Karpas-422 (cell line): Measurements from ENCODE around the gene RUNX1. TPM values are rescaled to one million over a fixed set of nuclear protein-coding genes. Genes with fewer than 3 reads are reported as not detected.

Experiments
- DNase-seq: peaks from one replicate; pipeline ENCODE4 v3.0.0-alpha.2; 2015
- H2AFZ ChIP-seq: fragments of 200-600 bp; sonication (generic); 2 replicates; pipeline ENCODE4 v1.6.1; 2014; ENCODE audit warnings: antibody characterized with exemption, low read length, mixed read lengths
- H3K27ac ChIP-seq: fragments of 200-600 bp; sonication (generic); 2 replicates; pipeline ENCODE4 v1.5.1; 2014; ENCODE audit warnings: mild to moderate bottlenecking, low read length, moderate library complexity
- H3K27me3 ChIP-seq: fragments of 200-600 bp; sonication (generic); 2 replicates; pipeline ENCODE4 v1.6.1; 2014; ENCODE audit warnings: low read length, mixed read lengths
- H3K36me3 ChIP-seq: fragments of 200-600 bp; sonication (generic); 2 replicates; pipeline ENCODE4 v1.6.1; 2014; ENCODE audit warnings: low read length, mixed read lengths; ENCODE audit not compliant: insufficient read depth
- H3K4me1 ChIP-seq: fragments of 200-600 bp; sonication (generic); 2 replicates; pipeline ENCODE4 v1.6.1; 2014; ENCODE audit warnings: mild to moderate bottlenecking, low read length, mixed read lengths
- H3K4me2 ChIP-seq: fragments of 200-600 bp; sonication (generic); 2 replicates; pipeline ENCODE4 v1.6.1; 2014; ENCODE audit warnings: low read length, low read depth, mild to moderate bottlenecking; ENCODE audit not compliant: poor library complexity, severe bottlenecking
- H3K4me3 ChIP-seq: fragments of 200-600 bp; sonication (generic); 2 replicates; pipeline ENCODE4 v1.5.1; 2014; ENCODE audit warnings: mild to moderate bottlenecking, antibody characterized with exemption, low read length, mixed read lengths
- H3K79me2 ChIP-seq: fragments of 200-600 bp; sonication (generic); 2 replicates; pipeline ENCODE4 v1.6.1; 2014; ENCODE audit warnings: mild to moderate bottlenecking, low read length, mixed read lengths
- H3K9ac ChIP-seq: fragments of 200-600 bp; sonication (generic); 2 replicates; pipeline ENCODE4 v1.6.0; 2014; ENCODE audit warnings: low read length
- H3K9me2 ChIP-seq: fragments of 200-600 bp; sonication (generic), shearing (Covaris generic); replicated peaks from 2 replicates; pipeline ENCODE4 v1.6.0; 2014; ENCODE audit warnings: mild to moderate bottlenecking, low read length, moderate library complexity; ENCODE audit not compliant: insufficient read depth
- H3K9me3 ChIP-seq: fragments of 300-700, 200-600 bp; sonication (generic); 2 replicates; pipeline ENCODE4 v1.6.1; 2014; ENCODE audit warnings: low read length, mixed read lengths
- H4K20me1 ChIP-seq: fragments of 200-600 bp; sonication (generic); 2 replicates; pipeline ENCODE4 v1.6.1; 2014; ENCODE audit warnings: mild to moderate bottlenecking, antibody characterized with exemption, low read length, low read depth; ENCODE audit not compliant: insufficient read depth
- total RNA-seq: library from RNA; depleted of rRNA; stranded (reverse); fragments of >200 nt; shearing (Covaris generic); gene quantifications from 2 replicates; pipeline ENCODE4 v1.2.3, GENCODE V29; 2014; ENCODE audit warnings: low replicate concordance

Gene RUNX1
- total RNA-seq, 1 experiment from 2014 or later = 20.5 TPM

DNA sequence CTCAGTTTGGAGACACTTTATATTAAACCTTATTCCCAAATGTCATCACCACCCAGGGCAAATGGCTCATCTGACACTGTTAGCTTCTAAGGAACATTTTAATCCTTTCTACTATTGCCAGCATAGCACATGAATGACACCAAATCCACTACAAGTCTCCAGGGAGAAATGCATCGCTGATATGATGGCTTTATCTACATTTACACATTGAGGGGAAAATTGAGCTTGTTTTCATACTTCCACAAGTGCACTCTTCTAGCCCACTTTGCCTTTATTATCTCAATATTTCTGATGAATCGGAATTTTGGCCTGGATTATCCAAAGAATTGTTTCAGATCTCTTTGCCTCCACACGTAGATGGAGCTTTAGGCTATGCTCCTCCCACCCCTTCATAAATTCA, 75.4 kb downstream of the RUNX1 start:
- Histone ChIP-seq H3K9me3 (no peaks in the 10 kb centered on the region), H3K4me1 (peaks cover 37% of the 10 kb centered on the region), H3K9me2 (no peaks in the 10 kb centered on the region), H3K4me3 (peak overlapping the region; percentile 45; the same call in 1 of the 2 replicates), H3K79me2 (peaks cover 23% of the 10 kb centered on the region), H2AFZ (no peak overlapping the region), H3K27ac (peak overlapping the region; percentile 61), H3K27me3 (no peaks in the 10 kb centered on the region), H4K20me1 (peaks cover 25% of the 10 kb centered on the region; the same call in 1 of the 2 replicates), H3K36me3 (no peaks in the 10 kb centered on the region), H3K9ac (peak overlapping the region; percentile 1; the same call in 1 of the 2 replicates), H3K4me2 (peak overlapping the region; percentile 72)
- DNase-seq = no peak

DNA sequence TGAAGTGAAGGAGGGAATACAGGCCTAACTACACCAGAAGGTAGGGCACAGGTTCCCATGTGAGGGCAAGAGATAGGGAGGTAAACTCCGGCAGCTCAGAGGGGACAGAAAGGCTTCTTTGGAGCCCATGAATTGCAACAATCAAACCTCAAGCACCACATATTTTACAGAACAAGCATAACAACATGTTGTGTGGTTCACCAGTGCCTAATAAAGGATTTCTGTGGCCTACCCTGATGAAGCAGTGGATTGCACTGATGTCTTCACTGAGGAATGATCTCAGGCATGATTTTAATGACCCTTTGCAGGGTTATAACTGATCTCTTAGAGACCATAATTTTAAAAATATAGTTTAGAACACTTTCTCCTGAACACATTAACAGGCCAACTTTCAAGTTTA, 77.4 kb downstream of the RUNX1 start:
- H4K20me1 ChIP-seq = peaks cover 21% of the 10 kb centered on the region; the same call in 1 of the 2 replicates
- H3K9me3 ChIP-seq = no peaks in the 10 kb centered on the region
- no peaks in the 10 kb centered on the region for H3K9me2 ChIP-seq
- no peak overlapping the region for H3K4me2 ChIP-seq
- H2AFZ ChIP-seq = no peak overlapping the region
- H3K27ac ChIP-seq = no peak overlapping the region
- no peaks in the 10 kb centered on the region for H3K36me3 ChIP-seq
- H3K27me3 ChIP-seq = no peaks in the 10 kb centered on the region
- peaks cover 19% of the 10 kb centered on the region for H3K79me2 ChIP-seq
- no peak for DNase-seq
- no peak overlapping the region for H3K4me3 ChIP-seq
- H3K4me1 ChIP-seq = peaks cover 35% of the 10 kb centered on the region
- no peak overlapping the region for H3K9ac ChIP-seq

DNA sequence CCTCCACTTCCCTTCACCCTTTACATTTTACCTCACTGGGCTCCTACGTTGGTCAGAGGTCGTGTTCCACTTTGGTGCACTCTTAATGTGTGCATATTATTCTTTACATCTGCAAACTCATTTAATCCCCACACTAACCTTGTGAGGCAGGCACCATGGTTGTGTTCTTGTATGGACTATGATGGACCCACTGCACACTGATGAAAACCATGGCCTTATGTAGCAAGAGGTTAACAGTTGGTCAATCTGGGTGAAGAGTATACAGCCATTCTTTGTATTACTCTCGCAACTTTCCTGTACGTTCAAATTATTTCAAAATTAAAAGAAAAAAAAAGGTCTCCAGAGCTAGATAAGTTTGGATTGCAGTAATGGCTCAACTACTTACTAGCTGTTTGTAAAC, 78.5 kb downstream of the RUNX1 start:
- Histone ChIP-seq H3K9me2 (no peaks in the 10 kb centered on the region), H3K4me2 (no peak overlapping the region), H3K27me3 (no peaks in the 10 kb centered on the region), H2AFZ (no peak overlapping the region), H3K79me2 (peaks cover 19% of the 10 kb centered on the region), H3K4me1 (peaks cover 24% of the 10 kb centered on the region), H3K9me3 (no peaks in the 10 kb centered on the region), H4K20me1 (peaks cover 21% of the 10 kb centered on the region; the same call in 1 of the 2 replicates), H3K27ac (no peak overlapping the region), H3K36me3 (no peaks in the 10 kb centered on the region), H3K9ac (no peak overlapping the region), H3K4me3 (no peak overlapping the region)
- DNase-seq = no peak

DNA sequence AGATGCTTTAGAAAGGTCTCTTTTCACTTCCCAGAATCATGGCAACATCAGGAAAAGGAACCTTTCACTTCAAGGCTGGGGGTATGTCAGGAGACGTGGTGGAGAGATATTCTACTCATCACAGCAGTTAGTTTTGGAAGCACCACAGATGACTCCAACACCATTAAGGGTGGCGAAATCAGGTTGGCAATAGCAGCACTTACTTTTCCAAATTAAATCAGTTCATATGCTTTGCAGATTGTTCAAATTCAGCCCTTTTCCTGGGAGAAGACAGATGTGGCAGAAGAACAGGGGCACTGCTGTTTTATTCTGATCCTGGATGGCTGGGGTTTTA, 79.0 kb downstream of the RUNX1 start:
- H3K9me2 ChIP-seq = no peaks in the 10 kb centered on the region
- no peak overlapping the region for H3K27ac ChIP-seq
- no peak overlapping the region for H2AFZ ChIP-seq
- no peak for DNase-seq
- H3K27me3 ChIP-seq = no peaks in the 10 kb centered on the region
- no peaks in the 10 kb centered on the region for H3K36me3 ChIP-seq
- H3K4me3 ChIP-seq = no peak overlapping the region
- H3K9ac ChIP-seq = no peak overlapping the region
- H3K4me2 ChIP-seq = no peak overlapping the region
- H4K20me1 ChIP-seq = peaks cover 21% of the 10 kb centered on the region; the same call in 1 of the 2 replicates
- H3K79me2 ChIP-seq = peaks cover 19% of the 10 kb centered on the region
- no peaks in the 10 kb centered on the region for H3K9me3 ChIP-seq
- peaks cover 20% of the 10 kb centered on the region for H3K4me1 ChIP-seq

DNA sequence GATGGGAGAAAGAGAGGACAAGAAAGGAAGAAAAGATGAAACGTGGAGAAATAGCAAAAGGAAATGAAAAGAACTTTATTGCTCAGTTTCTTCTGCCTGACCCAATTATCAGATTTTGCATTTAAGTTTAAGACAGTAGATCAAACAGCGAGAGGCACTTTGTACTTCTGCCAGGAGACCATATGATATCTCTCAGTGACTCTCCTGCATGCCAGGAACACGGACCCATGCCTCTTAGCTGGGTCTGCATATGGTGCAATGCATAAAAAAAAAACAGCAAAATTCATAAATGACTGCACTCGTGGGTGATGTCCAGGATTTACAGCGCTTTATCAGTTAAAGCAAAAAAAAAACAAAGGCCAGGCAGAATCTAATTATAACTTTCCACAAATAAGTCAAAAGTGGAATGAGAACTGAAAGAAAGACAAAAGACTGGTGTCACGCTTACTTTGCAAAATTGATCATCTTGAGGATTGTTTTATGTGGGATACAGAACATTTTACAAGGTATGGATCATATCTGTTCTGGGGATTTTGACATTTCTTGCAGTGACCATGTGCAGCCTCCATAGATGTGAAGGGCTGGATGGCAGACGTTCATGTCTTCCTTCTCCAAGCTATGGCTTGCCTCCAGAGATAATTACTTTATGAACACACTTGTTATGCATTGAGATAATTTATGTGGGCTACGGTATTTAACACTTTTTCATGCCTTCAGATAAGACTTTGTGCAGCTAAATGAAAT, 79.5 kb downstream of the RUNX1 start:
- Histone ChIP-seq H3K27me3 (no peaks in the 10 kb centered on the region), H3K9ac (no peak overlapping the region), H3K36me3 (no peaks in the 10 kb centered on the region), H3K9me3 (no peaks in the 10 kb centered on the region), H3K27ac (no peak overlapping the region), H3K4me1 (peaks cover 15% of the 10 kb centered on the region), H3K4me2 (no peak overlapping the region), H2AFZ (no peak overlapping the region), H3K9me2 (no peaks in the 10 kb centered on the region), H3K4me3 (no peak overlapping the region), H4K20me1 (peaks cover 20% of the 10 kb centered on the region; the same call in 1 of the 2 replicates), H3K79me2 (peaks cover 19% of the 10 kb centered on the region)
- DNase-seq = no peak

DNA sequence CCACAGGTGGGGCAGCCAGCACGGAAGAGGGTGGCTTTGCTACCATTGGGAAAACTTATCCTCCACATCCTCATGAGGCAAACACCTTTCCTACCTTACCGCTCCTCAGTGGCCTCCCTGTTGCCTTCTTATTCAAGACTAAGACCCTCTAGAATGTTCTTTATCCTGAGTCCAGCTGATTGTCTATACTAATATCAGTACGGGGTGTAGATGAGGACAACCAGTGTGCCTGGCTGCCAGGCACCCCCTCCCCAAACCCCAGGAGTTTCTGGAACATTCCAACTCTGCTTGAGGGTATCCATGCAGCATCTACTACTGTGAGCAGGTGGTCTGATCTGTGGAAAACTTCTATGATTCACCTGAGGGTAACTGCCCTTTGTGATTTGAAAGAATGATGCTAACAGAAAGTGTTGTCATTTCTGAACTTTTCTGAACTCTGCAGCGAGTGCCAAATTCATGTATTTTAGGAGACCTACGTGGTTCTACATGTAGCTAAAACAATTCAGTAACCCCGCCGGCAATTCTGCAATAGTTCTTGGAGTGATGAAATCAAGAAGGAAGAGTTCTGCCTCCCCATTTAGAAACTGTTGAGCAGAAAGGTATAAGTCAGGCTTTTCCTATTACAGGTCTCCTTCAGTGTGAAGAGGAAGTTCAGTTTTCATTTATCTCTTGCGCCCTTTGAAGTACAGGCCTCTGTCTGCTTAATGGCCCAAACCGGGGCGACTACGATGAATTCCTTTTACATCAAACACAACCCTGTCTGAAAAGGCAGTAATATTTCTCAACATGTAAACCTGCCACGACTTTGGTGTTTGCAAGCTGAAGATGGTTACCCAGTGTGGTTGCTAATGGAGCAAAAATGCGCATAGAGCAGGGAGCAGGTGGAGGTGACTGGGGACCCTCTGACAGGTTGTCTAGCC, 80.4 kb downstream of the RUNX1 start:
- Histone ChIP-seq H3K4me1 (peaks cover 6% of the 10 kb centered on the region), H3K9me3 (no peaks in the 10 kb centered on the region), H3K27ac (no peak overlapping the region), H2AFZ (no peak overlapping the region), H3K9me2 (no peaks in the 10 kb centered on the region), H3K36me3 (no peaks in the 10 kb centered on the region), H3K79me2 (peaks cover 18% of the 10 kb centered on the region), H3K27me3 (no peaks in the 10 kb centered on the region), H3K4me2 (no peak overlapping the region), H4K20me1 (peaks cover 18% of the 10 kb centered on the region; the same call in 1 of the 2 replicates), H3K9ac (no peak overlapping the region), H3K4me3 (no peak overlapping the region)
- no peak for DNase-seq

DNA sequence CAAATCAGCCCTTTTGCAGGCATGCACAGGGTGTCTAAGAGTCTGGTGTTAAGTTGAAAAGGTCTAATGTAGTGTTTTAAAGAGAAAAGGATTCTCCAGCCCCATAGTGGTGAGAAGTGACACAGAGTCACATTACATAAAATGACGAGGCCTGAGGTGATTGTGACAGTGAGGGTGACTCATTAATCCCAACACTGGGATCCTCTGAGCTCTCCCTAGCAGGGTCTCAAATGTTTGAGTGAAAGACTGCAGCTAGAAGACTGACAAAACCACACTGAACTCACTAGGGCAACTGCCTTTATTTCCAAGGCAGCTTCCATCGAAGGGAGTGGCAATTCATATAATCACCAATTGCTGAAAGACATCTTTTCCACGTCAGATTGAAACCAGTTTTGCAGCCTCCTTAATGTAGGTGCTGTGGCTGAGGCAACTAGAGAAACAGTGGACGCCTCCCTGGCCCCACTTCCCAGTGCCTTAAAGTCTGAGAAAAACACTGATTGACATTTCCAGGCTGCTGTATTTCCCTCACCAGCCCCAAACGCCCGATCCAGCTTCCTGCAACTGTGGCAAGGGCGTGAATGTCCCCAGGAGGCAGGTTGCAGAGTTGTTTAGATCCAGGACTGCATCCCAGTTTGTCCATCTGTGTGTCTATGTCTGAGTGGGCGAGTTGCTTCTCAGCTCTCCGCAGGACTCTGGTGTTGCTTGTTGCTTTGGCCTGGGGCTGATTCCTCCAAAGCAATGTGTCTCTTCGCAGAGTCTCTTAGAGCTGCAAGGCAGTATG, 81.4 kb downstream of the RUNX1 start:
- H3K27me3 ChIP-seq = no peaks in the 10 kb centered on the region
- H3K9me2 ChIP-seq = no peaks in the 10 kb centered on the region
- H3K36me3 ChIP-seq = no peaks in the 10 kb centered on the region
- H3K9me3 ChIP-seq = no peaks in the 10 kb centered on the region
- DNase-seq = no peak
- H4K20me1 ChIP-seq = peaks cover 18% of the 10 kb centered on the region; the same call in 1 of the 2 replicates
- H3K4me3 ChIP-seq = no peak overlapping the region
- no peak overlapping the region for H3K9ac ChIP-seq
- H3K27ac ChIP-seq = no peak overlapping the region
- H3K4me1 ChIP-seq = no peaks in the 10 kb centered on the region
- H2AFZ ChIP-seq = no peak overlapping the region
- no peak overlapping the region for H3K4me2 ChIP-seq
- H3K79me2 ChIP-seq = peaks cover 9% of the 10 kb centered on the region
